HEK293T (cell line): ENCODE data around the gene CUL9.

Experiments used
- ARNT ChIP-seq: fragments of 450-650 bp; IDR thresholded peaks from 2 replicates; pipeline ENCODE4 v1.6.1; 2017; ENCODE audit warnings: mild to moderate bottlenecking
- BHLHE40 ChIP-seq: fragments of 450-650 bp; IDR thresholded peaks from 2 replicates; pipeline ENCODE4 v1.6.1; 2016; ENCODE audit warnings: mild to moderate bottlenecking, moderate library complexity, borderline replicate concordance
- FOXM1 ChIP-seq: fragments of 450-650 bp; IDR thresholded peaks from 2 replicates; pipeline ENCODE4 v1.6.1; 2017; ENCODE audit warnings: mild to moderate bottlenecking, borderline replicate concordance
- L3MBTL2 ChIP-seq: fragments of 450-650 bp; conservative IDR thresholded peaks from 2 replicates; pipeline ENCODE4 v1.6.1; 2016; ENCODE audit warnings: mild to moderate bottlenecking
- SP1 ChIP-seq: fragments of 450-650 bp; IDR thresholded peaks from 2 replicates; pipeline ENCODE4 v1.6.1; 2017
- SUZ12 ChIP-seq: fragments of 450-650 bp; IDR thresholded peaks from 2 replicates; pipeline ENCODE4 v1.6.1; 2016; ENCODE audit warnings: mild to moderate bottlenecking

DNA sequence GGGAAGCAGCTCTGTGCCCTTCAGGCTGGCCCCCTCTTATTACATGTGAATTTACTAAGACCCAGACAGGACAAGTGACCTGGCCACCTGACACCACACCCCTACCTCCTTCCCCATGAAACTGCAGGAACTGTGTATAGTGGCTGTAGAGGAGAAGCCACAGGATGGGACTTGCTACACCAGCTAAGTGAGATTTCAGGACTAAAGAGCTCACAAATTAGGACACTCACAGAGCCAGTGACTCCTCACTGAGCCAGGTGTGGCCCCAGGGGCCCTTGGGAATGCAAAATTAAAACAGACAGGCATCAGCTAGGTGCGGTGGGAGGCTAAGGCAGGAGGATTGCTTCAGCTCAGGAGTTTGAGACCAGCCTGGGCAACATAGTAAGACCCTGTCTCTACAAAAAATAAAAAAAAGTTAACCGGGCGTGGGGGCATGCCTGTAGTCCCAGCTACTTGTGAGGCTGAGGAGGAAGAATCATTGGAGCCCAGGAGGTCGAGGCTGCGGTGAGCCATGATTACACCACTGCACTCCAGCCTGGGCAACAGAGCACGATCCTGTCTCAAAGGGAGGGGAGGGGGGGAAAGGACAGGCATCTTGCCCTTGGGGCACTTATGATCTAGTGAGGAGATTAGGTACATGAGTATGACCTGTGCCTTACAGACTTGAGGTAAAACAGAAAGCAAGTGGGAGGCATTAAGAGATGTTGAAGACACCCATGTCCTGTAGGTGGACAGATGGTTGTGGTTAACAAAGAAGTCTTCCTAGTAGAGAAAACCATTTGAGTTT, 34.1 kb upstream of the CUL9 start:
- no peak for TF ChIP-seq SP1
- no peak for TF ChIP-seq FOXM1
- no peak for TF ChIP-seq BHLHE40
- TF ChIP-seq SUZ12, result no peak
- no peak for TF ChIP-seq ARNT
- TF ChIP-seq L3MBTL2, result no peak
